H1 (cell line): ENCODE results near the gene DDX56. TPM values are rescaled to one million over a fixed set of nuclear protein-coding genes. Genes with fewer than 3 reads are reported as not detected.

ENCODE experiments used
- CTCF ChIA-PET: fragments of 300-600 bp; sonication (Branson Sonifier 250); formaldehyde crosslinking; loops from one replicate; lab custom pipeline; 2021; ENCODE audit not compliant: partially characterized antibody; lab: Charles Lee
- POLR2A ChIA-PET: fragments of 300-600 bp; sonication (Branson Sonifier 250); formaldehyde crosslinking; loops from one replicate; lab custom pipeline; 2021; ENCODE audit warnings: inconsistent platforms; ENCODE audit not compliant: partially characterized antibody; lab: Charles Lee
- DNase-seq, 2 experiments: peaks; one replicate each; pipeline versions ENCODE4 v3.0.0 to v3.0.0-alpha.2; 2010 to 2022; ENCODE audit warnings: low spot score in 2 of 2, low read depth in 1 of 2, mixed read lengths in 1 of 2
- FAIRE-seq: peaks from 2 replicates; lab custom pipeline; 2011; peaks lifted over from hg19 to GRCh38; lab: Jason Lieb, UNC
- H2AFZ ChIP-seq: 2 replicates; pipeline ENCODE4 v1.8.1; 2012; ENCODE audit warnings: low read length, inconsistent platforms
- H2AK5ac ChIP-seq: 2 replicates; pipeline ENCODE4 v1.6.1; 2013; ENCODE audit warnings: low read depth, low read length
- H2BK120ac ChIP-seq: replicated peaks from 2 replicates; pipeline ENCODE3; 2013; ENCODE audit warnings: low read depth, low read length, inconsistent platforms
- H2BK12ac ChIP-seq: 2 replicates; pipeline ENCODE4 v1.6.1; 2013; ENCODE audit warnings: low read depth, low read length
- H2BK15ac ChIP-seq: 2 replicates; pipeline ENCODE4 v1.6.1; 2013; ENCODE audit warnings: low read length
- H2BK20ac ChIP-seq: 2 replicates; pipeline ENCODE4 v1.6.1; 2013; ENCODE audit warnings: low read length
- H2BK5ac ChIP-seq: 2 replicates; pipeline ENCODE4 v1.6.1; 2013; ENCODE audit warnings: low read depth, low read length
- H3K14ac ChIP-seq: 2 replicates; pipeline ENCODE4 v1.6.1; 2013; ENCODE audit warnings: inconsistent platforms; ENCODE audit not compliant: insufficient read length
- H3K18ac ChIP-seq: 2 replicates; pipeline ENCODE4 v1.6.1; 2013; ENCODE audit warnings: low read length; ENCODE audit errors: extremely low read depth
- H3K23ac ChIP-seq: 2 replicates; pipeline ENCODE4 v1.6.1; 2013; ENCODE audit warnings: inconsistent platforms; ENCODE audit not compliant: insufficient read length
- H3K23me2 ChIP-seq: 2 replicates; pipeline ENCODE4 v1.6.1; 2013; ENCODE audit warnings: low read depth, low read length
- H3K27ac ChIP-seq: 2 replicates; pipeline ENCODE4 v1.6.1; 2011; ENCODE audit warnings: low read depth, low read length, inconsistent platforms
- H3K27me3 ChIP-seq, 4 experiments: replicated peaks in 1 of 4; 1 replicate in 1 of 4; 2 replicates in 3 of 4; pipeline versions ENCODE4 v1.6.1 to v1.8.1; 2011 to 2013; ENCODE audit warnings: low read length in 3 of 4, mild to moderate bottlenecking in 3 of 4, inconsistent platforms in 2 of 4, mixed read lengths in 2 of 4, moderate library complexity in 1 of 4; ENCODE audit not compliant: control insufficient read depth in 3 of 4, insufficient read depth in 3 of 4; ENCODE audit errors: extremely low read depth in 1 of 4
- H3K36me3 ChIP-seq, 4 experiments: 2 replicates each; pipeline versions ENCODE4 v1.6.1 to v1.8.1; 2011 to 2013; ENCODE audit warnings: mild to moderate bottlenecking in 4 of 4, low read length in 3 of 4, moderate library complexity in 2 of 4, control low read depth in 1 of 4, inconsistent platforms in 1 of 4; ENCODE audit not compliant: insufficient read depth in 4 of 4, control insufficient read depth in 2 of 4
- H3K4ac ChIP-seq: replicated peaks from 2 replicates; pipeline ENCODE3; 2013; ENCODE audit warnings: low read length, low read depth, mixed read lengths, inconsistent platforms; ENCODE audit not compliant: insufficient read length
- H3K4me1 ChIP-seq, 4 experiments: replicated peaks in 1 of 4; 1 replicate in 1 of 4; 2 replicates in 3 of 4; pipeline versions ENCODE4 v1.6.1 to v1.8.1; 2011 to 2013; ENCODE audit warnings: low read length in 3 of 4, inconsistent platforms in 2 of 4, mixed read lengths in 1 of 4; ENCODE audit not compliant: insufficient read depth in 4 of 4, control insufficient read depth in 3 of 4
- H3K4me2 ChIP-seq, 2 experiments: 2 replicates each; pipeline versions ENCODE4 v1.6.1 to v1.8.1; 2011 to 2013; ENCODE audit warnings: low read depth in 2 of 2, low read length in 2 of 2, control low read depth in 1 of 2, inconsistent platforms in 1 of 2, mild to moderate bottlenecking in 1 of 2; ENCODE audit not compliant: insufficient read depth in 1 of 2
- H3K4me3 ChIP-seq, 4 experiments: fragments of 200-600, 300-600 bp in 1 of 4; sonication (generic), shearing (Covaris generic), sonication (Bioruptor Twin) in 1 of 4; 2 replicates each; pipeline versions ENCODE4 v1.5.1 to v1.8.1; 2011 to 2016; ENCODE audit warnings: low read length in 4 of 4, low read depth in 3 of 4, control low read depth in 2 of 4, inconsistent platforms in 2 of 4, mild to moderate bottlenecking in 2 of 4, mixed read lengths in 1 of 4, moderate library complexity in 1 of 4; ENCODE audit not compliant: insufficient read depth in 2 of 4; ENCODE audit errors: extremely low read depth in 1 of 4
- H3K56ac ChIP-seq: replicated peaks from 2 replicates; pipeline ENCODE3; 2013; ENCODE audit warnings: low read depth, mild to moderate bottlenecking, mixed read lengths, low read length, inconsistent platforms; ENCODE audit not compliant: insufficient read length
- H3K79me1 ChIP-seq: 2 replicates; pipeline ENCODE4 v1.6.1; 2013; ENCODE audit warnings: low read depth, low read length, control low read depth
- H3K79me2 ChIP-seq, 2 experiments: 2 replicates each; pipeline versions ENCODE4 v1.6.1 to v1.8.1; 2012 to 2013; ENCODE audit warnings: low read length in 2 of 2, mild to moderate bottlenecking in 2 of 2, inconsistent platforms in 1 of 2; ENCODE audit not compliant: insufficient read depth in 2 of 2, control insufficient read depth in 1 of 2
- H3K9ac ChIP-seq, 4 experiments: replicated peaks in 1 of 4; 1 replicate in 1 of 4; 2 replicates in 3 of 4; pipeline versions ENCODE4 v1.6.1 to v1.8.1; 2011 to 2013; ENCODE audit warnings: low read depth in 3 of 4, low read length in 3 of 4, control low read depth in 2 of 4, mild to moderate bottlenecking in 2 of 4, moderate library complexity in 2 of 4, inconsistent platforms in 1 of 4; ENCODE audit errors: extremely low read depth in 1 of 4
- H3K9me3 ChIP-seq, 2 experiments: 2 replicates each; pipeline versions ENCODE4 v1.6.1 to v1.8.1; 2012 to 2013; ENCODE audit warnings: mild to moderate bottlenecking in 2 of 2, moderate library complexity in 2 of 2, control low read depth in 1 of 2, inconsistent platforms in 1 of 2, low read depth in 1 of 2, low read length in 1 of 2, mixed read lengths in 1 of 2; ENCODE audit not compliant: insufficient read depth in 2 of 2
- H4K20me1 ChIP-seq, 2 experiments: replicated peaks in 1 of 2; 2 replicates each; pipeline versions ENCODE3 to v1.8.1; 2011 to 2013; ENCODE audit warnings: inconsistent platforms in 2 of 2, low read length in 2 of 2, mild to moderate bottlenecking in 1 of 2; ENCODE audit not compliant: insufficient read depth in 2 of 2, control insufficient read depth in 1 of 2
- H4K5ac ChIP-seq: 2 replicates; pipeline ENCODE4 v1.6.1; 2013; ENCODE audit warnings: low read length, low read depth, mixed read lengths, inconsistent platforms; ENCODE audit not compliant: insufficient read length
- H4K8ac ChIP-seq: 2 replicates; pipeline ENCODE4 v1.8.0; 2013; ENCODE audit warnings: mild to moderate bottlenecking, moderate library complexity, low read length, inconsistent platforms; ENCODE audit not compliant: insufficient read depth; ENCODE audit errors: extremely low read depth
- H4K91ac ChIP-seq: replicated peaks from 2 replicates; pipeline ENCODE3; 2013; ENCODE audit warnings: low read length, mixed read lengths, inconsistent platforms; ENCODE audit not compliant: insufficient read length
- MAFK ChIP-seq: IDR thresholded peaks from 2 replicates; pipeline ENCODE4 v1.6.1; 2012; ENCODE audit warnings: low read depth, mild to moderate bottlenecking, improper control_type of control experiment, low read length
- POLR2AphosphoS5 ChIP-seq: IDR thresholded peaks from 2 replicates; pipeline ENCODE4 v1.6.1; 2011; ENCODE audit warnings: low read depth, low read length
- RBBP5 ChIP-seq: IDR thresholded peaks from 2 replicates; pipeline ENCODE4 v1.7.1; 2012; ENCODE audit warnings: low read depth, mild to moderate bottlenecking, inconsistent platforms, low read length, moderate library complexity, borderline replicate concordance
- SAP30 ChIP-seq: fragments of 300-600 bp; sonication (generic); IDR thresholded peaks from 2 replicates; pipeline ENCODE4 v1.7.1; 2012; ENCODE audit warnings: low read length, moderate library complexity, mild to moderate bottlenecking, inconsistent platforms; ENCODE audit not compliant: insufficient read depth, insufficient replicate concordance
- TAF7 ChIP-seq: optimal IDR thresholded peaks from 2 replicates; pipeline ENCODE3; 2011; ENCODE audit warnings: low read depth, mild to moderate bottlenecking, inconsistent platforms, low read length, moderate library complexity, borderline replicate concordance
- ZNF274 ChIP-seq: IDR thresholded peaks from 2 replicates; pipeline ENCODE4 v1.7.0; 2012; ENCODE audit warnings: low read length, borderline replicate concordance; ENCODE audit errors: extremely low read depth
- WGBS, 2 experiments: shearing (Covaris generic) in 1 of 2; methylation state at CpG; one replicate each; pipeline versions ENCODE4 v1.1.6 to v1.1.7; 2013 to 2015; ENCODE audit warnings: low lambda C conversion rate in 2 of 2, mixed read lengths in 2 of 2, inconsistent platforms in 1 of 2, low coverage in 1 of 2, missing lambda C conversion rate in 1 of 2; ENCODE audit not compliant: insufficient replicate concordance in 2 of 2, insufficient coverage in 1 of 2, insufficient read length in 1 of 2; ENCODE audit errors: extremely low coverage in 1 of 2, missing lambda C conversion rate in 1 of 2; 5-methylcytosine and 5-hydroxymethylcytosine counted together
- polyA plus RNA-seq, 7 experiments: library from polyadenylated mRNA; depleted of rRNA in 3 of 7; stranded (reverse) in 5 of 7; unstranded in 2 of 7; fragments of >200 nt in 5 of 7; fragments of 200-250 nt in 2 of 7; gene quantifications; 1 replicate in 5 of 7; 2 replicates in 1 of 7; 4 replicates in 1 of 7; pipeline versions ENCODE4 v1.2.1 to v1.2.3, GENCODE V29; 2011 to 2013; ENCODE audit warnings: missing spikeins in 2 of 7, mixed read lengths in 2 of 7
- total RNA-seq: library from RNA; stranded (reverse); fragmentation: NEBNext Ultra II Directional; extraction: Animal tissue kit (Norgen Biotek cat#: 25700); gene quantifications from 2 replicates; pipeline ENCODE4 v1.2.1, GENCODE V29; 2021

Gene DDX56
- total and polyA plus RNA-seq, 2 of the 8 experiments (the other 6 are each of a cell fraction or from before 2014, with no cell fraction given), result 56.9 to 81.6 TPM

GRCh38 chr7:44599222-44599621, 25.5 kb upstream of the DDX56 start:
- H3K23ac ChIP-seq, result no peak overlapping the region
- H3K14ac ChIP-seq, result no peak overlapping the region
- DNase-seq, result no peak
- no peaks in the 10 kb centered on the region for H3K79me1 ChIP-seq
- H2BK5ac ChIP-seq, result no peak overlapping the region
- H3K4me2 ChIP-seq, result no peak overlapping the region
- no peak overlapping the region for H3K56ac ChIP-seq
- ChIA-PET CTCF (interaction anchor here (1.5 to 1.7 kb wide), 2 partner anchors 8 to 11 kb away, joined by 3 to 4 read pairs; no protein-coding TSS in a partner anchor), POLR2A (interaction anchor here (1.0 to 1.6 kb wide), 3 partner anchors 25 to 199 kb away, joined by 3 to 5 read pairs (median 3); partner anchors contain the start of gene DDX56)
- H3K4ac ChIP-seq, result no peak overlapping the region
- no peak for FAIRE-seq
- H2BK12ac ChIP-seq, result no peak overlapping the region
- no peak overlapping the region for H4K5ac ChIP-seq
- H3K27ac ChIP-seq, result no peak overlapping the region
- no peaks in the 10 kb centered on the region for H3K4me1 ChIP-seq
- H2BK20ac ChIP-seq, result no peak overlapping the region
- no peak overlapping the region for H3K9ac ChIP-seq
- H3K18ac ChIP-seq, result no peak overlapping the region
- H3K9me3 ChIP-seq, result no peaks in the 10 kb centered on the region
- no peak overlapping the region for H2BK15ac ChIP-seq
- no peaks in the 10 kb centered on the region for H3K79me2 ChIP-seq
- H4K8ac ChIP-seq, result no peak overlapping the region
- no peaks in the 10 kb centered on the region for H3K23me2 ChIP-seq
- no peak for TF ChIP-seq POLR2AphosphoS5
- no peak for TF ChIP-seq ZNF274
- TF ChIP-seq MAFK, result no peak
- no peak for TF ChIP-seq RBBP5
- no peak for TF ChIP-seq TAF7
- no peak for TF ChIP-seq SAP30
- no peaks in the 10 kb centered on the region for H4K20me1 ChIP-seq
- no peak overlapping the region for H2BK120ac ChIP-seq
- 64% methylated on average over 3 of the region's 3 CpGs; no CpG with 5 or more reads in 1 of the 2 experiments for WGBS, 2 experiments
- H3K36me3 ChIP-seq, result no peaks in the 10 kb centered on the region
- no peak overlapping the region for H2AFZ ChIP-seq
- H3K4me3 ChIP-seq, result no peak overlapping the region
- H2AK5ac ChIP-seq, result no peak overlapping the region
- H3K27me3 ChIP-seq, result no peaks in the 10 kb centered on the region
- no peak overlapping the region for H4K91ac ChIP-seq
